Measurements from ENCODE around the gene C16orf89.

The C16orf89 gene

DNA sequence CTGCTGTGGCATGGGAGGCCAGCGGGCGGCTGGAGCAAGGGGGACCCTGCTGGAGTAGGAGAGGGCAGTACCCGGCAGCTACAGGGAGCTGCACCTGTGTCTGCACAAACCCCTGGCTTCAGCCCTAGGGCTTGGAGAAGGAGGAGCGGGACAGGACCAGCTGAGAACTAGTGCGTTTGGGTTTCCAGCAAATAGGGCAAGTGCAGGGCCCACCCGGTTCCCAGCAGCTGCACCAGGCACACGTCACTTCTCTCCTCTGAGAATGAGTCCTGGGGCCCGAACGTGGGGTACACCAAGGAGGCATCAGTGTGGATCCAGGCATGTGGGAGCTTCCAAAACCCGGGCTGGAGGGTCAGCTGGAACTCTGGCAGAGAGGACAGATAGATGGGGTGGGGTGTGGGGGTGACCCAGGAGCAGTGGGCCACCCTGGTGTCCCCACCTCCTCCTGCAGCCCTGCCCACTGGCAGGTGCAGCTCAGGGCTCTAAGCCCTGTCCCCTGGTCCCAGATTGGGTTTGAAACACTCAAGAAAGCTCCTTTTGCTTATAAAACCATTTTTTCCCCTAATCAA lies 5.6 kb downstream of the C16orf89 start:
- Histone ChIP-seq H3K4me3 (ENCODE audit: low read depth, low read length) (no peak overlapping the region), H3K9me3 (ENCODE audit: control insufficient read depth, low read length) (no peaks in the 10 kb centered on the region), H2AFZ (no peak overlapping the region), H3K9ac (no peak overlapping the region), H3K36me3 (ENCODE audit: control insufficient read depth, insufficient read depth, low read length) (no peaks in the 10 kb centered on the region), H3K4me2 (ENCODE audit: low read length) (no peak overlapping the region), H3K27me3 (ENCODE audit: control insufficient read depth, insufficient read depth, low read length) (no peaks in the 10 kb centered on the region), H3K79me2 (no peaks in the 10 kb centered on the region), H3K27ac (no peak overlapping the region), H3K4me1 (no peaks in the 10 kb centered on the region)
- TF ChIP-seq, protein P1, sequence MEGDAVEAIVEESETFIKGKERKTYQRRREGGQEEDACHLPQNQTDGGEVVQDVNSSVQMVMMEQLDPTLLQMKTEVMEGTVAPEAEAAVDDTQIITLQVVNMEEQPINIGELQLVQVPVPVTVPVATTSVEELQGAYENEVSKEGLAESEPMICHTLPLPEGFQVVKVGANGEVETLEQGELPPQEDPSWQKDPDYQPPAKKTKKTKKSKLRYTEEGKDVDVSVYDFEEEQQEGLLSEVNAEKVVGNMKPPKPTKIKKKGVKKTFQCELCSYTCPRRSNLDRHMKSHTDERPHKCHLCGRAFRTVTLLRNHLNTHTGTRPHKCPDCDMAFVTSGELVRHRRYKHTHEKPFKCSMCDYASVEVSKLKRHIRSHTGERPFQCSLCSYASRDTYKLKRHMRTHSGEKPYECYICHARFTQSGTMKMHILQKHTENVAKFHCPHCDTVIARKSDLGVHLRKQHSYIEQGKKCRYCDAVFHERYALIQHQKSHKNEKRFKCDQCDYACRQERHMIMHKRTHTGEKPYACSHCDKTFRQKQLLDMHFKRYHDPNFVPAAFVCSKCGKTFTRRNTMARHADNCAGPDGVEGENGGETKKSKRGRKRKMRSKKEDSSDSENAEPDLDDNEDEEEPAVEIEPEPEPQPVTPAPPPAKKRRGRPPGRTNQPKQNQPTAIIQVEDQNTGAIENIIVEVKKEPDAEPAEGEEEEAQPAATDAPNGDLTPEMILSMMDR (IDR thresholded peaks at IDR 0.05): no peak

DNA sequence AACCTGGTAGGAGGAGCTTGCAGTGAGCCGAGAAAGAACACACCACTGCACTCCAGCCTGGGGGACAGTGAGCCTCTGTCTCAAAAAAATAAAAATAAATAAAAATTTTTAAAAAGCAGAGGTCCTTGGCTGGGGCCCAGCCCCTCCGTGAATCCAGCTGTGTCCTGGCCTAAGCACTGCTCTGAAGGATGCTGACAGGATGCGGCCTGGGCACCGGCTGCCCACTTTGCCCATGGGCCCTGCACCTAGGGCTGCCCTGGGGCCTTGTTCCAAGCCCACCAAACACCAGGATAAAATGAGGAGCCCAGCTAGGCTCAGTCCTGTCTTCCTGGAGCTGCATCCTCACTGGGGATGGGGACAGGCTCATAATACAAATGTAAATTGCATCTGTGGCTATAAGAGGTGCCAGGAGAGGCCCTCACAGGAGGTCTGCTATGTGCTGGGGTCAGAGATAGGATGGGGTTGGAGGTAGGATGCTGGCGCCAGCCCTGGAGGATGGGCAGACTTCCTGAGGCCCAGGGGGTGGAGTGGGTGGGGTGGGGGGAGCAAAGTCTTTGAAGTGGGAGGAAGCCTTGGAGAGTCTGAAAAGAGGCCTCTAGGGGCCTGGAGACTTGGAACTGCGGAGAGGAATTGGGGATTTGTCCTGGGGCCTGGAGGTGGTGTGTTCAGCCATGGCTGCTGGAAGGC lies 6.2 kb downstream of the C16orf89 start:
- H3K36me3 ChIP-seq (ENCODE audit: control insufficient read depth, insufficient read depth, low read length): no peaks in the 10 kb centered on the region
- H3K27me3 ChIP-seq (ENCODE audit: control insufficient read depth, insufficient read depth, low read length): no peaks in the 10 kb centered on the region
- no peaks in the 10 kb centered on the region for H3K4me1 ChIP-seq
- TF ChIP-seq, protein P1 (IDR thresholded peaks at IDR 0.05): no peak
- no peak overlapping the region for H3K4me2 ChIP-seq (ENCODE audit: low read length)
- no peak overlapping the region for H3K27ac ChIP-seq
- H3K9ac ChIP-seq: no peak overlapping the region
- H2AFZ ChIP-seq: no peak overlapping the region
- H3K9me3 ChIP-seq (ENCODE audit: control insufficient read depth, low read length): no peaks in the 10 kb centered on the region
- no peak overlapping the region for H3K4me3 ChIP-seq (ENCODE audit: low read depth, low read length)
- H3K79me2 ChIP-seq: no peaks in the 10 kb centered on the region

DNA sequence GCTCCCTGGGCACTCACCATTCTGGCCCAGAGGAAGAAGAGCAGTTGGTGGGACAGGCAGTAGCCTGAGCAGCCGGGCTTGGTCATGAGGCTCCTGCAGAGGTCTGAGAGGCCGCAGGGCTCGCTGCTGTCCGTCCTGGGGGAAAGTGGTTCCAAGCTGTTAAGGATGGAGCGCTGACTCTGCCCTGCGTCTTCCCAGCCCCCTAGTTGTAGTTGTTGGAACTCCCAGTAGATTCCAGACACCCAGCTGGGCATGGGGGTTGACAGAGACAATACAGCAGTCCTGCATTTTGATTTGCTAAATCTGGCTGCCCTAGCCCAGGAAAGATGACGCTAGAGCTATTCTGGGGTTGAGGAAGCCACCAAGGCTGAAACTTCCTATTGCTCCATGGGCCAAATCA lies 7.3 kb downstream of the C16orf89 start:
- TF ChIP-seq, protein P1 (IDR thresholded peaks at IDR 0.05): no peak
- Histone ChIP-seq H3K79me2 (no peaks in the 10 kb centered on the region), H3K9ac (no peak overlapping the region), H3K4me3 (ENCODE audit: low read depth, low read length) (no peak overlapping the region), H3K27me3 (ENCODE audit: control insufficient read depth, insufficient read depth, low read length) (no peaks in the 10 kb centered on the region), H3K27ac (no peak overlapping the region), H3K9me3 (ENCODE audit: control insufficient read depth, low read length) (no peaks in the 10 kb centered on the region), H3K4me1 (no peaks in the 10 kb centered on the region), H3K4me2 (ENCODE audit: low read length) (no peak overlapping the region), H3K36me3 (ENCODE audit: control insufficient read depth, insufficient read depth, low read length) (no peaks in the 10 kb centered on the region), H2AFZ (no peak overlapping the region)

DNA sequence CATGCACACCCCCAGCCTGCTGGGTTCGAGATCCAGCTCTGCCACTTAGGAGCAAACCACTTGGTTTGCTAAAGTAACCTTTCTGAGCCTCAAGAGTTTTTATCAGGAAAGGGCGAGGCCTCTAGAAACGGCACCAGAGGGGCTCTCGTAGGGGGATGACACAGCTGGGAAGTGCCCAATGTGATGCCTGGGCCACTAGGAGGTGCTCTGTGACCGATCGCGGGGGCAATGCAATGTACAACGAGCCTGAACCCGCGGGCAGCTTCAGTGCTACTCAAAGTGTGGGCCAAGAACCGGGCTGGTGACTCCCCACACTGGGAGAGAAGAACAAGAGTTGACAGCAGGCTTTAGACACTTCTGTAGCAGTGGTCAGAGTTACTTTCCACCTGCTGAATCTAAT lies 9.4 kb downstream of the C16orf89 start:
- Histone ChIP-seq H3K4me2 (ENCODE audit: low read length) (no peak overlapping the region), H3K79me2 (no peaks in the 10 kb centered on the region), H3K4me1 (no peaks in the 10 kb centered on the region), H3K27me3 (ENCODE audit: control insufficient read depth, insufficient read depth, low read length) (no peaks in the 10 kb centered on the region), H3K9ac (no peak overlapping the region), H3K27ac (no peak overlapping the region), H2AFZ (no peak overlapping the region), H3K36me3 (ENCODE audit: control insufficient read depth, insufficient read depth, low read length) (no peaks in the 10 kb centered on the region), H3K9me3 (ENCODE audit: control insufficient read depth, low read length) (no peaks in the 10 kb centered on the region), H3K4me3 (ENCODE audit: low read depth, low read length) (no peak overlapping the region)
- TF ChIP-seq, protein P1 (IDR thresholded peaks at IDR 0.05): no peak

Data from parathyroid adenoma (tissue), 2 donors.